Immature natural killer cell (primary cell): ENCODE results near the gene S100A3. TPM values are rescaled to one million over a fixed set of nuclear protein-coding genes. Genes with fewer than 3 reads are reported as not detected.
A peak's percentile ranks its signal among the peaks of the same experiment; 100 is the strongest.
"Not testable (repeated sequence)": the region's sequence is repeated elsewhere in the genome, so short reads cannot be mapped to it uniquely, and the experiment has no call there.

Experiments
- DNase-seq, 3 donors: peaks; one replicate each; pipeline ENCODE4 v3.0.0; 2022; ENCODE audit warnings: mixed read lengths in 1 of 3
- H3K27ac Mint-ChIP-seq, 6 donors: one replicate each; pipeline ENCODE4 v1.8.0; 2020; ENCODE audit warnings: mixed read lengths in 6 of 6, mild to moderate bottlenecking in 5 of 6, inconsistent platforms in 4 of 6, moderate library complexity in 3 of 6
- H3K27me3 Mint-ChIP-seq, 3 donors: one replicate each; pipeline ENCODE4 v1.8.0; 2020 to 2021; ENCODE audit warnings: low read depth in 3 of 3, mild to moderate bottlenecking in 3 of 3, mixed read lengths in 3 of 3, moderate library complexity in 3 of 3, inconsistent platforms in 1 of 3
- H3K36me3 Mint-ChIP-seq, 3 donors: one replicate each; pipeline ENCODE4 v1.8.0; 2020; ENCODE audit warnings: mixed read lengths in 3 of 3, inconsistent platforms in 2 of 3, mild to moderate bottlenecking in 2 of 3
- H3K4me1 Mint-ChIP-seq, 2 donors: one replicate each; pipeline ENCODE4 v1.8.0; 2020; ENCODE audit warnings: inconsistent platforms in 2 of 2, mild to moderate bottlenecking in 2 of 2, mixed read lengths in 2 of 2, moderate library complexity in 1 of 2
- H3K4me3 Mint-ChIP-seq, 5 donors: one replicate each; pipeline ENCODE4 v1.8.0; 2020; ENCODE audit warnings: mild to moderate bottlenecking in 5 of 5, mixed read lengths in 5 of 5, inconsistent platforms in 3 of 5, moderate library complexity in 3 of 5
- H3K9me3 Mint-ChIP-seq, 6 donors: one replicate each; pipeline ENCODE4 v1.8.0; 2020; ENCODE audit warnings: mild to moderate bottlenecking in 6 of 6, mixed read lengths in 6 of 6, inconsistent platforms in 4 of 6, moderate library complexity in 3 of 6
- polyA plus RNA-seq, 3 donors: library from polyadenylated mRNA; unstranded; fragments of 300-500 nt; fragmentation: Illumina TruSeq; gene quantifications; one replicate each; pipeline ENCODE4 v1.2.3, GENCODE V29; 2021

Gene S100A3
- polyA plus RNA-seq, 3 donors from 2014 or later = not detected

DNA sequence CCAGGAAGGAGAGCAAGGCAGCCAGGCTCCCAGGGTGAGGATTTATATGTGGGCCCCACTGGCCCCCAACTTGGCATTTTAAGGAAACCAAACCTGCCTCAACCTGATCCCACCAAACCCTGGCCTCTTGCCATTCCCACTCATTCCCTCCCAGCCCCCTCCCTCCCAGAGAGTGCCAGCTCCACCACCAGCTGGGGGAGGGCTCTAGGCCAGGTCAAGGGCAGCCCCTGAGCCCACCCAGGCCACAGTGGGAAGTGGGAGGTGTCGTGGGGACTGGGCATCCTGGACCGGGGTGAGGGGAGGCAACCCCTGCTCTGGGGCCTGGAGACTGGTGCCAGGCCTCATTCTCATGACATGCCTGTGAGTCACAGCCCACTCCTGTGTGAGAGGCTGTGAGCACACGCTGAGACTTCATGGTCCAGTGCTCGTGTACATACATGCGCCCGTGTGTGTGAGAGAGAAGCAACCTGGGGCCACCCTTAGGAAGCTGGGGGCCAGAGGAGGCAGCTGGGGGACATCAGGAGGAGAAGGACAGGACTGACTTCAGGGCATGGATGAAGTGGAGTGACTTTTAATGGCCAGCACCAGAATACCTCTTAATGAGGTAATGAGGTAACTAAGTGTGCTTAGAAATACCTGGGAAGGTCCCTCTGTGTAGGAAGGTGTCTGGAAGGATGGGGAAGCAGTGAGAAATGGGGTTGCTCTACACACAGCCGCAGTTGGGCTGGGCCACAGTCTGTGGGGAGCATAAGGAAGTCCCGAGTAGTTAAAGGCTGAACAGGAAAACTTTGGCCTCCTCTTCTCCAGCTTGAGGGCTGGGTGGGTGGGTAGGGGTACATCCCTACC lies 16.7 kb upstream of the S100A3 start, which contains the start of gene S100A2:
Gene S100A2 (minus strand): TSS at position 316 of the 846 bp plus-strand sequence. CDS start 1,967 bp downstream, outside the sequence.
- H3K27ac Mint-ChIP-seq = peak within 1 kb of the TSS; percentile 83 to 97 (median 93)
- peak in 1 of 3 donors; percentile 6 for DNase-seq
- no peaks in the 10 kb centered on the region for H3K36me3 Mint-ChIP-seq
- peaks cover 27 to 33% of the 10 kb centered on the region in 2 donors for H3K4me1 Mint-ChIP-seq
- no peaks in the 10 kb centered on the region for H3K9me3 Mint-ChIP-seq
- peaks cover 0 to 2% (median 2%) of the 10 kb centered on the region in 3 donors for H3K27me3 Mint-ChIP-seq
- peak within 1 kb of the TSS; percentile 4 to 84 (median 49) for H3K4me3 Mint-ChIP-seq

- Mint-ChIP-seq H3K27ac (no peak overlapping the region), H3K9me3 (no peaks in the 10 kb centered on the region), H3K4me3 (no peak overlapping the region), H3K4me1 (peaks cover 27 to 33% of the 10 kb centered on the region in 2 donors), H3K27me3 (peaks cover 0 to 2% (median 2%) of the 10 kb centered on the region in 3 donors), H3K36me3 (no peaks in the 10 kb centered on the region)
- no peak for DNase-seq
These were observed 14.9 kb upstream of the S100A3 start for GRCh38 chr1:153563991-153564390.

DNA sequence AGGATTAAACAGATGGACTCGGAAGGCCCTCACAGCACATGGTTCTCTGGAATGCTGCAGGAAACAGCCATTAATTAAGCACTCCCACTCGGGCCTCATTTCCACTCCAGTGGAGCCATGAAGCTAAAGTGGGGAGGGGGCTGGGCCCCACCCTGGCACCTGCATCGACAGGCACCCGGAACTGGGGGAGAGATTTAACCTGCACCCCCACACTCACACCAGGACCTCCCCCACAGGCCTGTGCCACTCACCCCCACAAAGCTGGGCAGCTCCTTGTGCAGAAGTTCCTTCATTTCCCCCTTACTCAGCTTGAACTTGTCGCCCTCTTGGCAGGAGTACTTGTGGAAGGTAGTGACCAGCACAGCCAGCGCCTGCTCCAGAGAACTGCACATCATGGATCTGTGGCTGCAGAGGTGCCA lies 14.4 kb upstream of the S100A3 start:
- peaks cover 0 to 2% (median under 1%) of the 10 kb centered on the region in 3 donors for H3K27me3 Mint-ChIP-seq
- H3K27ac Mint-ChIP-seq = no peak overlapping the region
- no peaks in the 10 kb centered on the region for H3K9me3 Mint-ChIP-seq
- no peak for DNase-seq
- H3K4me1 Mint-ChIP-seq = peaks cover 24 to 29% of the 10 kb centered on the region in 2 donors
- no peaks in the 10 kb centered on the region for H3K36me3 Mint-ChIP-seq
- H3K4me3 Mint-ChIP-seq = no peak overlapping the region

GRCh38 chr1:153562021-153562420 lies 13.0 kb upstream of the S100A3 start:
- not testable (repeated sequence) for H3K27me3 Mint-ChIP-seq, DNase-seq, H3K36me3 Mint-ChIP-seq, H3K4me3 Mint-ChIP-seq, H3K9me3 Mint-ChIP-seq, H3K27ac Mint-ChIP-seq
- H3K4me1 Mint-ChIP-seq = peaks cover 15 to 16% of the 10 kb centered on the region in 2 donors

GRCh38 chr1:153561466-153561985 lies 12.5 kb upstream of the S100A3 start:
- no peak overlapping the region for H3K27ac Mint-ChIP-seq
- H3K9me3 Mint-ChIP-seq = no peaks in the 10 kb centered on the region
- peaks cover 0 to 2% (median 1%) of the 10 kb centered on the region in 3 donors for H3K27me3 Mint-ChIP-seq
- H3K36me3 Mint-ChIP-seq = no peaks in the 10 kb centered on the region
- peaks cover 10 to 11% of the 10 kb centered on the region in 2 donors for H3K4me1 Mint-ChIP-seq
- no peak for DNase-seq
- no peak overlapping the region for H3K4me3 Mint-ChIP-seq

GRCh38 chr1:153560771-153561465 lies 11.9 kb upstream of the S100A3 start:
- no peak overlapping the region for H3K4me3 Mint-ChIP-seq
- no peak for DNase-seq
- peaks cover 4 to 5% of the 10 kb centered on the region in 2 donors for H3K4me1 Mint-ChIP-seq
- H3K36me3 Mint-ChIP-seq = no peaks in the 10 kb centered on the region
- H3K27ac Mint-ChIP-seq = no peak overlapping the region
- no peaks in the 10 kb centered on the region for H3K9me3 Mint-ChIP-seq
- peaks cover 0 to 2% (median 1%) of the 10 kb centered on the region in 3 donors for H3K27me3 Mint-ChIP-seq

DNA sequence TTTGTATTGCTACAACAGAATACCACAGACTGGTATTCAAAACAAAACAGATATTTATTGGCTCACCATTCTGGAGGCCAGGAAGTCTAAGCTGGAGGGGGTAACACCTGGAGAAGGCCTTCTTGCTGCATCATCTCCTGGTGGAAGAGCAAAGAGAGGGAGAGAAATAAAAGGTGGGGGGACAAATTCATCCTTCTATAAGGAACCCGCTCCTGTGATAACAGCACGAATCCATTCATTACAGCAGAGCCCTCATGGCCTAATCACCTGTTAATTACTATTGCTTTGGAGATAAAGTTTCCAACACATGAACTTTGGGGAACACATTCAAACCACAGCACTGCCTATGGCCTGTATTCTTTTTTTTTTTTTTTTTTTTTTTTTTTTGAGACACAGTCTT lies 11.2 kb upstream of the S100A3 start:
- no peaks in the 10 kb centered on the region for H3K36me3 Mint-ChIP-seq
- DNase-seq = no peak
- peaks cover 0 to under 1% of the 10 kb centered on the region in 2 donors for H3K4me1 Mint-ChIP-seq
- no peak overlapping the region for H3K4me3 Mint-ChIP-seq
- H3K9me3 Mint-ChIP-seq = no peaks in the 10 kb centered on the region
- peaks cover 0 to 2% (median 1%) of the 10 kb centered on the region in 3 donors for H3K27me3 Mint-ChIP-seq
- H3K27ac Mint-ChIP-seq = peak overlapping the region in 1 of 6 donors; percentile 21

DNA sequence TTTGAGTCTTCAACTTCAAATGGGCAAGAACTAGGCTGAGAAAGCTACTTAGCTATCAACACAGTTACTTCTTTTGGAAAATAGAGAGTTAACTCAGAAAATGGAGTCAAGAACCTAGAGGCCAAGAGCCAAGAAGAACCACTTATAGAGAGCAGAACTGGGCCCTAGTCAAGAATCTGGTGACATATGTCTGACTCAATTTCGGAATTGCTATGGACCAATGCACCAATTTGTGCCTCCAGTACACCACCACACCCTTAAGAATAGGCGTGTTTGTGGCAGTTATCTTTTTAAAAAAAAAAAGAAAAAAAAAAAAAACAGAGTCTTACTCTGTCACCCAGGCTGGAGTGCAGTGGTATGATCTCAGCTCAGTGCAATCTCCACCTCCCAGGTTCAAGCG lies 8.8 kb upstream of the S100A3 start:
- Mint-ChIP-seq H3K9me3 (no peaks in the 10 kb centered on the region), H3K4me3 (no peak overlapping the region), H3K36me3 (no peaks in the 10 kb centered on the region), H3K4me1 (no peaks in the 10 kb centered on the region), H3K27ac (no peak overlapping the region), H3K27me3 (peaks cover 0 to 3% (median 2%) of the 10 kb centered on the region in 3 donors)
- DNase-seq = no peak

DNA sequence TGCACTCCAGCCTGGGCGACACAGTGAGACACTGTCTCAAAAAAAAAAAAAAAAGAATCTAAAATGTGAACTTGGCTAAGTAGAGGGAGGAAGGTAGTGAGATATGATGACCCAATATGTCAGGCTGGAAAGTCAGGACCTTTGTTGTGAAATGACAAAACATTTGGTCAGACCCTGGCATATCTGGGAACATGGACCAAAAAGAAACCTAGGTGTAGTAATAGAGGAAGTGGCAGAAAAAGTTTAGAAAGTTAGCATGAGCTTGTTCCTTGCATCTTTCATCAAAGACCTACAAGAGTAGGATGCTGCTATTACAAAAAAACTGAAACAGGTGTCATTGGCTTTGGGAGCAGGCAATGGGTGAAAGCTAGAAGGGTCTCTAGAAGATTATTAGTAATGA lies 7.3 kb upstream of the S100A3 start:
- Mint-ChIP-seq H3K27ac (no peak overlapping the region), H3K36me3 (no peaks in the 10 kb centered on the region), H3K4me3 (no peak overlapping the region), H3K27me3 (peaks cover 0 to 3% (median 2%) of the 10 kb centered on the region in 3 donors), H3K9me3 (no peaks in the 10 kb centered on the region), H3K4me1 (no peaks in the 10 kb centered on the region)
- no peak for DNase-seq

- Mint-ChIP-seq H3K9me3 (no peaks in the 10 kb centered on the region), H3K4me3 (no peak overlapping the region), H3K27me3 (peaks cover 0 to 5% (median 0%) of the 10 kb centered on the region in 3 donors), H3K27ac (no peak overlapping the region), H3K36me3 (no peaks in the 10 kb centered on the region), H3K4me1 (no peaks in the 10 kb centered on the region)
- no peak for DNase-seq
These were observed 4.9 kb upstream of the S100A3 start for GRCh38 chr1:153553830-153554541.

- Mint-ChIP-seq H3K4me3 (no peak overlapping the region), H3K36me3 (no peaks in the 10 kb centered on the region), H3K4me1 (no peaks in the 10 kb centered on the region), H3K27me3 (peaks cover 0 to 5% (median 0%) of the 10 kb centered on the region in 3 donors), H3K27ac (no peak overlapping the region), H3K9me3 (no peaks in the 10 kb centered on the region)
- no peak for DNase-seq
These were observed 4.0 kb upstream of the S100A3 start for GRCh38 chr1:153553096-153553495.

- no peak for DNase-seq
- Mint-ChIP-seq H3K27me3 (peaks cover 0 to 5% (median 1%) of the 10 kb centered on the region in 3 donors), H3K27ac (no peak overlapping the region), H3K9me3 (no peaks in the 10 kb centered on the region), H3K4me3 (no peak overlapping the region), H3K4me1 (peaks cover 0 to 1% of the 10 kb centered on the region in 2 donors), H3K36me3 (no peaks in the 10 kb centered on the region)
These were observed 3.3 kb upstream of the S100A3 start for GRCh38 chr1:153552335-153552734.

DNA sequence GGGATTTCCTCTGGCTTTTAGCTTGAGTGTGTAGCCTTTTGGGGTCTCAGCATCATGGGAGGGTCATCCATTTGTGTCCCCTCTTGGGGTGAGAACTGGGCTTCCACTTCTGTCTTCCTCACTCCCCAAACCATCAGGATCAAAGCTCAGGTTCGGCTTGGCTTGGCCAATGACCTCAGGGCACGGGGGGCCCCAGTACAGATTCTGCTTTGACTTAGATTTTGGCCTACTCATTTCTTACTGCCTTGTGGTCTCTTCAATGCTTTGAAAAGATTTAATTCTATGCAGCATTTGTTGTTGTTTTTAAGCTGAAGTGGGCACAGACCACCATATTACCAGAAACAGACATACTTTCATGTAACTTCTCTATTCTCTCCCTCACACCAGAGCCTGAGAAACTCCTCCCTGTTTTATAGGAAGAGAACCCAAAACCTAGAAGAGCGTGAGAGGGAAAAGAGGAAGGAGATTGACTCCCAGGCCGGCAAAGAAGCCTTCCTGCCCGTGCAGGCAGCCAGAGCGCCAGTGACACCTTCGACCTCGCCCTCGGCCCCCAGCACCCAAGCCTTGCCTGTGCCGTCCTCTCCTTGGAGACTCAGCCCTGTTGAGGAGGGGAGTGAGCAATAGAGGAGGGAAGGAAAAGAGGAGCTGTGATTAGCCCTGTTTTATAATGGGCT lies 1.9 kb upstream of the S100A3 start:
- H3K27me3 Mint-ChIP-seq = peaks cover 0 to 3% (median 1%) of the 10 kb centered on the region in 3 donors
- no peak overlapping the region for H3K4me3 Mint-ChIP-seq
- H3K27ac Mint-ChIP-seq = no peak overlapping the region
- H3K4me1 Mint-ChIP-seq = peaks cover 8 to 9% of the 10 kb centered on the region in 2 donors
- H3K9me3 Mint-ChIP-seq = no peaks in the 10 kb centered on the region
- no peaks in the 10 kb centered on the region for H3K36me3 Mint-ChIP-seq
- DNase-seq = no peak
